WTC11 (cell line): Measurements from ENCODE around the gene PIGN. TPM values are rescaled to one million over a fixed set of nuclear protein-coding genes. Genes with fewer than 3 reads are reported as not detected.

Experiments
- ATAC-seq: fragments of 200-7000 bp; cut with Tn5 transposase; 2 replicates; pipeline ENCODE4 v1.10.0; 2021; ENCODE audit warnings: mild to moderate bottlenecking, moderate library complexity
- CTCF ChIA-PET: fragments of 300-600 bp; sonication (Branson Sonifier 250); formaldehyde crosslinking; loops from one replicate; lab custom pipeline; 2021; ENCODE audit warnings: antibody characterized with exemption; lab: Charles Lee
- POLR2A ChIA-PET: fragments of 350-600 bp; sonication (Branson Sonifier 250); formaldehyde crosslinking; loops from one replicate; lab custom pipeline; 2021; ENCODE audit warnings: antibody characterized with exemption; lab: Charles Lee
- DNase-seq: peaks from one replicate; pipeline ENCODE4 v3.0.0; 2021; ENCODE audit warnings: low spot score
- H3K27ac Mint-ChIP-seq: 2 replicates; pipeline ENCODE4 v1.8.0; 2021; ENCODE audit warnings: mixed read lengths
- H3K27me3 Mint-ChIP-seq: 2 replicates; pipeline ENCODE4 v1.8.0; 2021; ENCODE audit warnings: low read depth, mild to moderate bottlenecking, moderate library complexity, mixed read lengths
- H3K36me3 Mint-ChIP-seq: 2 replicates; pipeline ENCODE4 v1.8.0; 2021; ENCODE audit warnings: mixed read lengths
- H3K4me1 Mint-ChIP-seq: 2 replicates; pipeline ENCODE4 v1.8.0; 2022; ENCODE audit warnings: mixed read lengths
- H3K4me3 Mint-ChIP-seq: 2 replicates; pipeline ENCODE4 v1.8.0; 2021; ENCODE audit warnings: mild to moderate bottlenecking, moderate library complexity, mixed read lengths
- H3K9me3 Mint-ChIP-seq: 2 replicates; pipeline ENCODE4 v1.8.0; 2021; ENCODE audit warnings: mixed read lengths
- ATF6 ChIP-seq: sonication (generic); formaldehyde crosslinking; IDR thresholded peaks from 2 replicates; pipeline ENCODE4 v1.8.1; 2023; ENCODE audit warnings: mild to moderate bottlenecking, missing genetic modification reagents
- CBFB ChIP-seq: sonication (generic); formaldehyde crosslinking; IDR thresholded peaks from 2 replicates; pipeline ENCODE4 v1.8.1; 2022; ENCODE audit warnings: mild to moderate bottlenecking, low read depth, missing genetic modification reagents
- CREM ChIP-seq: sonication (generic); formaldehyde crosslinking; IDR thresholded peaks from 2 replicates; pipeline ENCODE4 v1.8.1; 2022; ENCODE audit warnings: mild to moderate bottlenecking, missing genetic modification reagents, moderate library complexity
- E2F5 ChIP-seq: sonication (generic); formaldehyde crosslinking; IDR thresholded peaks from 2 replicates; pipeline ENCODE4 v1.8.1; 2022; ENCODE audit warnings: mild to moderate bottlenecking, moderate library complexity, missing genetic modification reagents
- IRF2 ChIP-seq: sonication (generic); formaldehyde crosslinking; IDR thresholded peaks from 2 replicates; pipeline ENCODE4 v1.8.0; 2022; ENCODE audit warnings: low read depth, missing genetic modification reagents, borderline replicate concordance
- NFATC4 ChIP-seq: fragments of 250-450 bp; sonication (Bioruptor Pico); IDR thresholded peaks from 2 replicates; pipeline ENCODE4 v1.9.0; 2021; ENCODE audit warnings: mild to moderate bottlenecking
- NR2C2 ChIP-seq: sonication (generic); formaldehyde crosslinking; IDR thresholded peaks from 2 replicates; pipeline ENCODE4 v1.8.0; 2022; ENCODE audit warnings: mild to moderate bottlenecking, missing genetic modification reagents
- PRRX2 ChIP-seq: fragments of 250-450 bp; sonication (Bioruptor Pico); IDR thresholded peaks from 2 replicates; pipeline ENCODE4 v1.8.0; 2021; ENCODE audit warnings: mild to moderate bottlenecking
- SMAD3 ChIP-seq: sonication (generic); formaldehyde crosslinking; IDR thresholded peaks from 2 replicates; pipeline ENCODE4 v1.8.0; 2022; ENCODE audit warnings: missing genetic modification reagents, mild to moderate bottlenecking, borderline replicate concordance
- TCF7 ChIP-seq: sonication (generic); formaldehyde crosslinking; IDR thresholded peaks from 2 replicates; pipeline ENCODE4 v1.8.0; 2022; ENCODE audit warnings: mild to moderate bottlenecking, low read depth, missing genetic modification reagents, moderate library complexity
- ZNF121 ChIP-seq: sonication (generic); formaldehyde crosslinking; IDR thresholded peaks from 2 replicates; pipeline ENCODE4 v1.8.0; 2023; ENCODE audit warnings: missing genetic modification reagents
- ZNF138 ChIP-seq: sonication (generic); formaldehyde crosslinking; conservative IDR thresholded peaks from 2 replicates; pipeline ENCODE4 v1.8.1; 2022; ENCODE audit warnings: mild to moderate bottlenecking, moderate library complexity, missing genetic modification reagents
- ZNF396 ChIP-seq: fragments of 250-450 bp; sonication (Bioruptor Pico); IDR thresholded peaks from 2 replicates; pipeline ENCODE4 v1.8.0; 2021; ENCODE audit warnings: mild to moderate bottlenecking, moderate library complexity, borderline replicate concordance
- ZSCAN18 ChIP-seq: fragments of 250-450 bp; sonication (Bioruptor Pico); IDR thresholded peaks from 2 replicates; pipeline ENCODE4 v2.1.2; 2022; ENCODE audit warnings: mild to moderate bottlenecking, moderate library complexity
- total RNA-seq: library from RNA; stranded (reverse); gene quantifications from 3 replicates; pipeline ENCODE4 v1.2.3, GENCODE V29; 2021
- TF ChIP-seq, protein P1 (sequence below): sonication (generic); formaldehyde crosslinking; IDR thresholded peaks from 2 replicates; pipeline ENCODE4 v1.8.0; 2022; ENCODE audit warnings: mild to moderate bottlenecking, missing genetic modification reagents
- TF ChIP-seq, protein P2 (sequence below): sonication (generic); formaldehyde crosslinking; IDR thresholded peaks from 2 replicates; pipeline ENCODE4 v1.8.0; 2023; ENCODE audit warnings: mild to moderate bottlenecking, missing genetic modification reagents
- TF ChIP-seq, protein P3 (sequence below): fragments of 200-600 bp; IDR thresholded peaks from 2 replicates; pipeline ENCODE4 v1.8.0; 2022; ENCODE audit warnings: antibody characterized with exemption
- TF ChIP-seq, protein P4 (sequence below): sonication (generic); formaldehyde crosslinking; IDR thresholded peaks from 2 replicates; pipeline ENCODE4 v1.8.1; 2022; ENCODE audit warnings: mild to moderate bottlenecking, missing genetic modification reagents, moderate library complexity, borderline replicate concordance
- TF ChIP-seq, protein P5 (sequence below): fragments of 250-450 bp; sonication (Bioruptor Pico); IDR thresholded peaks from 2 replicates; pipeline ENCODE4 v1.9.0; 2021; ENCODE audit warnings: mild to moderate bottlenecking, borderline replicate concordance

Gene PIGN
- total RNA-seq, 1 experiment from 2014 or later: 23.4 TPM

- no peak for TF ChIP-seq ZNF138 (CRISPR knock-in tag)
- TF ChIP-seq, protein P1, sequence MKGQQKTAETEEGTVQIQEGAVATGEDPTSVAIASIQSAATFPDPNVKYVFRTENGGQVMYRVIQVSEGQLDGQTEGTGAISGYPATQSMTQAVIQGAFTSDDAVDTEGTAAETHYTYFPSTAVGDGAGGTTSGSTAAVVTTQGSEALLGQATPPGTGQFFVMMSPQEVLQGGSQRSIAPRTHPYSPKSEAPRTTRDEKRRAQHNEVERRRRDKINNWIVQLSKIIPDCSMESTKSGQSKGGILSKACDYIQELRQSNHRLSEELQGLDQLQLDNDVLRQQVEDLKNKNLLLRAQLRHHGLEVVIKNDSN: no peak
- no peak for TF ChIP-seq CREM (CRISPR knock-in tag)
- no peak for TF ChIP-seq IRF2 (CRISPR knock-in tag)
- no peak for TF ChIP-seq NR2C2
- TF ChIP-seq, protein P2, sequence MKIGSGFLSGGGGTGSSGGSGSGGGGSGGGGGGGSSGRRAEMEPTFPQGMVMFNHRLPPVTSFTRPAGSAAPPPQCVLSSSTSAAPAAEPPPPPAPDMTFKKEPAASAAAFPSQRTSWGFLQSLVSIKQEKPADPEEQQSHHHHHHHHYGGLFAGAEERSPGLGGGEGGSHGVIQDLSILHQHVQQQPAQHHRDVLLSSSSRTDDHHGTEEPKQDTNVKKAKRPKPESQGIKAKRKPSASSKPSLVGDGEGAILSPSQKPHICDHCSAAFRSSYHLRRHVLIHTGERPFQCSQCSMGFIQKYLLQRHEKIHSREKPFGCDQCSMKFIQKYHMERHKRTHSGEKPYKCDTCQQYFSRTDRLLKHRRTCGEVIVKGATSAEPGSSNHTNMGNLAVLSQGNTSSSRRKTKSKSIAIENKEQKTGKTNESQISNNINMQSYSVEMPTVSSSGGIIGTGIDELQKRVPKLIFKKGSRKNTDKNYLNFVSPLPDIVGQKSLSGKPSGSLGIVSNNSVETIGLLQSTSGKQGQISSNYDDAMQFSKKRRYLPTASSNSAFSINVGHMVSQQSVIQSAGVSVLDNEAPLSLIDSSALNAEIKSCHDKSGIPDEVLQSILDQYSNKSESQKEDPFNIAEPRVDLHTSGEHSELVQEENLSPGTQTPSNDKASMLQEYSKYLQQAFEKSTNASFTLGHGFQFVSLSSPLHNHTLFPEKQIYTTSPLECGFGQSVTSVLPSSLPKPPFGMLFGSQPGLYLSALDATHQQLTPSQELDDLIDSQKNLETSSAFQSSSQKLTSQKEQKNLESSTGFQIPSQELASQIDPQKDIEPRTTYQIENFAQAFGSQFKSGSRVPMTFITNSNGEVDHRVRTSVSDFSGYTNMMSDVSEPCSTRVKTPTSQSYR (CRISPR knock-in tag): no peak
- TF ChIP-seq ZNF396: no peak
- no peak for TF ChIP-seq NFATC4
- no peak for TF ChIP-seq CBFB (CRISPR knock-in tag)
- no peak for TF ChIP-seq ZSCAN18 (CRISPR knock-in tag)
- TF ChIP-seq, protein P3, sequence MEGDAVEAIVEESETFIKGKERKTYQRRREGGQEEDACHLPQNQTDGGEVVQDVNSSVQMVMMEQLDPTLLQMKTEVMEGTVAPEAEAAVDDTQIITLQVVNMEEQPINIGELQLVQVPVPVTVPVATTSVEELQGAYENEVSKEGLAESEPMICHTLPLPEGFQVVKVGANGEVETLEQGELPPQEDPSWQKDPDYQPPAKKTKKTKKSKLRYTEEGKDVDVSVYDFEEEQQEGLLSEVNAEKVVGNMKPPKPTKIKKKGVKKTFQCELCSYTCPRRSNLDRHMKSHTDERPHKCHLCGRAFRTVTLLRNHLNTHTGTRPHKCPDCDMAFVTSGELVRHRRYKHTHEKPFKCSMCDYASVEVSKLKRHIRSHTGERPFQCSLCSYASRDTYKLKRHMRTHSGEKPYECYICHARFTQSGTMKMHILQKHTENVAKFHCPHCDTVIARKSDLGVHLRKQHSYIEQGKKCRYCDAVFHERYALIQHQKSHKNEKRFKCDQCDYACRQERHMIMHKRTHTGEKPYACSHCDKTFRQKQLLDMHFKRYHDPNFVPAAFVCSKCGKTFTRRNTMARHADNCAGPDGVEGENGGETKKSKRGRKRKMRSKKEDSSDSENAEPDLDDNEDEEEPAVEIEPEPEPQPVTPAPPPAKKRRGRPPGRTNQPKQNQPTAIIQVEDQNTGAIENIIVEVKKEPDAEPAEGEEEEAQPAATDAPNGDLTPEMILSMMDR: no peak
- TF ChIP-seq SMAD3 (CRISPR knock-in tag): no peak
- TF ChIP-seq ZNF121 (CRISPR knock-in tag): no peak
- TF ChIP-seq E2F5 (CRISPR knock-in tag): no peak
- no peak for TF ChIP-seq ATF6 (CRISPR knock-in tag)
- TF ChIP-seq, protein P4, sequence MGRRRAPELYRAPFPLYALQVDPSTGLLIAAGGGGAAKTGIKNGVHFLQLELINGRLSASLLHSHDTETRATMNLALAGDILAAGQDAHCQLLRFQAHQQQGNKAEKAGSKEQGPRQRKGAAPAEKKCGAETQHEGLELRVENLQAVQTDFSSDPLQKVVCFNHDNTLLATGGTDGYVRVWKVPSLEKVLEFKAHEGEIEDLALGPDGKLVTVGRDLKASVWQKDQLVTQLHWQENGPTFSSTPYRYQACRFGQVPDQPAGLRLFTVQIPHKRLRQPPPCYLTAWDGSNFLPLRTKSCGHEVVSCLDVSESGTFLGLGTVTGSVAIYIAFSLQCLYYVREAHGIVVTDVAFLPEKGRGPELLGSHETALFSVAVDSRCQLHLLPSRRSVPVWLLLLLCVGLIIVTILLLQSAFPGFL (CRISPR knock-in tag): no peak
- TF ChIP-seq PRRX2 (CRISPR knock-in tag): no peak
- TF ChIP-seq, protein P5, sequence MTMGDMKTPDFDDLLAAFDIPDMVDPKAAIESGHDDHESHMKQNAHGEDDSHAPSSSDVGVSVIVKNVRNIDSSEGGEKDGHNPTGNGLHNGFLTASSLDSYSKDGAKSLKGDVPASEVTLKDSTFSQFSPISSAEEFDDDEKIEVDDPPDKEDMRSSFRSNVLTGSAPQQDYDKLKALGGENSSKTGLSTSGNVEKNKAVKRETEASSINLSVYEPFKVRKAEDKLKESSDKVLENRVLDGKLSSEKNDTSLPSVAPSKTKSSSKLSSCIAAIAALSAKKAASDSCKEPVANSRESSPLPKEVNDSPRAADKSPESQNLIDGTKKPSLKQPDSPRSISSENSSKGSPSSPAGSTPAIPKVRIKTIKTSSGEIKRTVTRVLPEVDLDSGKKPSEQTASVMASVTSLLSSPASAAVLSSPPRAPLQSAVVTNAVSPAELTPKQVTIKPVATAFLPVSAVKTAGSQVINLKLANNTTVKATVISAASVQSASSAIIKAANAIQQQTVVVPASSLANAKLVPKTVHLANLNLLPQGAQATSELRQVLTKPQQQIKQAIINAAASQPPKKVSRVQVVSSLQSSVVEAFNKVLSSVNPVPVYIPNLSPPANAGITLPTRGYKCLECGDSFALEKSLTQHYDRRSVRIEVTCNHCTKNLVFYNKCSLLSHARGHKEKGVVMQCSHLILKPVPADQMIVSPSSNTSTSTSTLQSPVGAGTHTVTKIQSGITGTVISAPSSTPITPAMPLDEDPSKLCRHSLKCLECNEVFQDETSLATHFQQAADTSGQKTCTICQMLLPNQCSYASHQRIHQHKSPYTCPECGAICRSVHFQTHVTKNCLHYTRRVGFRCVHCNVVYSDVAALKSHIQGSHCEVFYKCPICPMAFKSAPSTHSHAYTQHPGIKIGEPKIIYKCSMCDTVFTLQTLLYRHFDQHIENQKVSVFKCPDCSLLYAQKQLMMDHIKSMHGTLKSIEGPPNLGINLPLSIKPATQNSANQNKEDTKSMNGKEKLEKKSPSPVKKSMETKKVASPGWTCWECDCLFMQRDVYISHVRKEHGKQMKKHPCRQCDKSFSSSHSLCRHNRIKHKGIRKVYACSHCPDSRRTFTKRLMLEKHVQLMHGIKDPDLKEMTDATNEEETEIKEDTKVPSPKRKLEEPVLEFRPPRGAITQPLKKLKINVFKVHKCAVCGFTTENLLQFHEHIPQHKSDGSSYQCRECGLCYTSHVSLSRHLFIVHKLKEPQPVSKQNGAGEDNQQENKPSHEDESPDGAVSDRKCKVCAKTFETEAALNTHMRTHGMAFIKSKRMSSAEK (CRISPR knock-in tag): no peak
- no peak for TF ChIP-seq TCF7 (CRISPR knock-in tag)
- DNase-seq: no peak
- Mint-ChIP-seq H3K36me3 (peaks cover 10% of the 10 kb centered on the region), H3K4me1 (no peaks in the 10 kb centered on the region), H3K27ac (no peak overlapping the region), H3K4me3 (no peak overlapping the region), H3K27me3 (no peaks in the 10 kb centered on the region), H3K9me3 (peaks cover 12% of the 10 kb centered on the region)
- CTCF ChIA-PET: interaction anchor here (1.4 kb wide), 1 partner anchor 463 kb away, joined by 6 read pairs; no protein-coding TSS in a partner anchor
- ATAC-seq: no peak
- POLR2A ChIA-PET: interaction anchor here (0.7 kb wide), 1 partner anchor 44 kb away, joined by 3 read pairs; no protein-coding TSS in a partner anchor
Observed at GRCh38 chr18:62045316-62045715, 141.5 kb downstream of the PIGN start.
